ENCODE data around the gene AP3S2. TPM values are rescaled to one million over a fixed set of nuclear protein-coding genes. Genes with fewer than 3 reads are reported as not detected.

AP3S2 gene
- total RNA-seq, 6 experiments from 2014 or later = 30.9 to 37.9 (median 33.4) TPM

GRCh38 chr15:89827829-89828228, 66.0 kb downstream of the AP3S2 start:
- DNase-seq = no peak
- peaks cover 65% of the 10 kb centered on the region for H3K4me1 Mint-ChIP-seq (ENCODE audit: low read depth)
- peaks cover 3% of the 10 kb centered on the region; the same call in 1 of the 2 replicates for H3K27me3 Mint-ChIP-seq (ENCODE audit: insufficient read depth)
- peak overlapping the region; percentile 89 for H3K27ac Mint-ChIP-seq
- H3K9me3 Mint-ChIP-seq = no peaks in the 10 kb centered on the region
- no peak for TF ChIP-seq CTCF (IDR thresholded peaks at IDR 0.05)
- peaks cover 13% of the 10 kb centered on the region; the same call in 1 of the 2 replicates for H3K36me3 Mint-ChIP-seq (ENCODE audit: low read depth)
- 0 out of 2 replicates have a peak overlapping the region, but pooled peaks have one; percentile 61 for H3K4me3 Mint-ChIP-seq

DNA sequence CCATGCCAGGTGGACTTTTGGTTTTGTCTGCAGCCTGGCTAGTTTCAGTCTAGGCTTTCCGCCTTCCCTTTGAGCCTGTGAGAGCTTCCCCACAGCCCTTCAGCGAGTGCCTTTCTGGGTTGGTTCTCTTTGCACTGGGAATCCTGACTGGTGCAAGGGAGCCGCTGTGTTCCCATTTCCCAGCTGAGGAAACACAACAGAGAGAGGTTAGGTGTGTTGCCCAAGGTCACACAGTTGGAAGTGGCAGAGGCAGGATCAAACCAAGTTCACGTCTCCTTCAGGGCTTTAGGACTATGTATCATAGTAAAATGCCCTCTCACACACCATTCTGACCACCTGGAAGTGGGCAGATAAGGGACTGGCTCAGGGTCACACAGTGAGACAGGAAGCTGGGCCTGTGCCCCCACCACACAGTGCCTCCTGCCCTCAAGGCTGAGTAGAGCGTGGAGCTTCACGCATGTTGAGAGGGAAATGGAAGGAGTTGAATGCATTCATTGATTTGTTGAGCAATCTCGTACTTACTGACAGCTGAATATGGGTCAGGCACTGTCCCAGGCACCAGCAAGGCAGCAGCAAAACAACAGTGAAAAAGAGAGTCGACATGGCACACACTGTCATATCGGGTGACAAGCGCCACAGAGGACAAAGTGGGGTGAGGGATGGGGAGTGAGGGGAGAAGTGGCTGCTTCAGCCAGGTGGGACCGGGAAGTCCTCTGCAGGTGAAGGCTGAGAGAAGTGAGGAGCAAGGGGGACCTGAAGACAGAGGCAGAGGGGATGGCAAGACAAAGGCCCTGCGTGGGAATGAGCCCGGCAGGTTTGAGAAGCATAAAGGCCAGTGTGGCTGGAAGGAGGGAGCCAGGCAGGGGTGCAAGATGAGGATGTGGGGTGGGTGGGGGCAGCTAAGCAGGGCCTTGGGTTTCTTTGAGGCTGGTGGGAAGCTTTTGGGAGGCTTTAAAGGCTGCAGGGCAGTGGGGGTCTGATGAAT, 66.8 kb downstream of the AP3S2 start:
- peaks cover 13% of the 10 kb centered on the region; the same call in 1 of the 2 replicates for H3K36me3 Mint-ChIP-seq (ENCODE audit: low read depth)
- H3K27me3 Mint-ChIP-seq (ENCODE audit: insufficient read depth) = peaks cover 3% of the 10 kb centered on the region
- peaks cover 74% of the 10 kb centered on the region for H3K4me1 Mint-ChIP-seq (ENCODE audit: low read depth)
- no peaks in the 10 kb centered on the region for H3K9me3 Mint-ChIP-seq
- TF ChIP-seq CTCF (IDR thresholded peaks at IDR 0.05) = no peak
- H3K4me3 Mint-ChIP-seq = no peak overlapping the region
- peak overlapping the region; percentile 89 for H3K27ac Mint-ChIP-seq
- no peak for DNase-seq

- H3K27ac Mint-ChIP-seq = 0 out of 2 replicates have a peak overlapping the region, but pooled peaks have one; percentile 27
- H3K27me3 Mint-ChIP-seq (ENCODE audit: insufficient read depth) = peaks cover 3% of the 10 kb centered on the region
- no peak for TF ChIP-seq CTCF (IDR thresholded peaks at IDR 0.05)
- H3K9me3 Mint-ChIP-seq = no peaks in the 10 kb centered on the region
- peaks cover 87% of the 10 kb centered on the region for H3K4me1 Mint-ChIP-seq (ENCODE audit: low read depth)
- no peak overlapping the region for H3K4me3 Mint-ChIP-seq
- H3K36me3 Mint-ChIP-seq (ENCODE audit: low read depth) = peaks cover 11% of the 10 kb centered on the region; the same call in 1 of the 2 replicates
- DNase-seq = no peak
Observed at GRCh38 chr15:89825271-89825940, 68.4 kb downstream of the AP3S2 start.

DNA sequence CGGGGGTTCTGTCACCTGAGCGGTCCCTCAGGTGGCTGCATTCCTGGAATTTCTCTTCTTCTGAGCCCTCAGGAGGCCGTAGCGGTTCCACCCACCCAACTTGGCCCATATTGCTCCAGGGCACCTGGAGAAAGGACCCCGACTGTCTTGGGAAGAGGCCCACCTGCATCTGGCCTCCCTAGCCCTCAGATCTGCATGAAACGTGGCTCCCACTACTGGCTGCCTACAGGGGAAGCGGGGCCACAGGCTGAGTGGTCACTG, 69.3 kb downstream of the AP3S2 start:
- TF ChIP-seq CTCF (IDR thresholded peaks at IDR 0.05) = no peak
- H3K27ac Mint-ChIP-seq = no peak overlapping the region
- H3K27me3 Mint-ChIP-seq (ENCODE audit: insufficient read depth) = peaks cover 2% of the 10 kb centered on the region
- no peak for DNase-seq
- H3K36me3 Mint-ChIP-seq (ENCODE audit: low read depth) = peaks cover 2% of the 10 kb centered on the region; the same call in 1 of the 2 replicates
- no peaks in the 10 kb centered on the region for H3K9me3 Mint-ChIP-seq
- no peak overlapping the region for H3K4me3 Mint-ChIP-seq
- peaks cover 85% of the 10 kb centered on the region for H3K4me1 Mint-ChIP-seq (ENCODE audit: low read depth)

GRCh38 chr15:89823836-89824606, 69.8 kb downstream of the AP3S2 start:
- H3K4me1 Mint-ChIP-seq (ENCODE audit: low read depth) = peaks cover 80% of the 10 kb centered on the region
- H3K9me3 Mint-ChIP-seq = no peaks in the 10 kb centered on the region
- H3K36me3 Mint-ChIP-seq (ENCODE audit: low read depth) = no peaks in the 10 kb centered on the region
- peak overlapping the region; percentile 31 for H3K4me3 Mint-ChIP-seq
- no peak for TF ChIP-seq CTCF (IDR thresholded peaks at IDR 0.05)
- H3K27ac Mint-ChIP-seq = peak overlapping the region; percentile 81
- no peaks in the 10 kb centered on the region; the same call in 1 of the 2 replicates for H3K27me3 Mint-ChIP-seq (ENCODE audit: insufficient read depth)
- no peak for DNase-seq

All from HFFc6 (cell line).